HEK293 (cell line): ENCODE measurements around the gene PES1.

Experiments
- OSR2 ChIP-seq: fragments of 450-650 bp; formaldehyde crosslinking; IDR thresholded peaks from 2 replicates; pipeline ENCODE4 v1.5.1; 2016; ENCODE audit warnings: missing biosample characterization, missing genetic modification characterization
- OVOL3 ChIP-seq: fragments of 450-650 bp; formaldehyde crosslinking; IDR thresholded peaks from 2 replicates; pipeline ENCODE4 v1.5.1; 2016; ENCODE audit warnings: missing biosample characterization, missing genetic modification characterization
- PRDM10 ChIP-seq: fragments of 450-650 bp; formaldehyde crosslinking; IDR thresholded peaks from 2 replicates; pipeline ENCODE4 v1.5.1; 2016; ENCODE audit warnings: missing biosample characterization, missing genetic modification characterization
- PRDM6 ChIP-seq: fragments of 450-650 bp; formaldehyde crosslinking; IDR thresholded peaks from 2 replicates; pipeline ENCODE4 v1.5.1; 2017; ENCODE audit warnings: missing biosample characterization, missing genetic modification characterization
- RBAK ChIP-seq: fragments of 450-650 bp; formaldehyde crosslinking; IDR thresholded peaks from 2 replicates; pipeline ENCODE4 v1.5.1; 2016; ENCODE audit warnings: missing biosample characterization, missing genetic modification characterization
- YY2 ChIP-seq: fragments of 450-650 bp; formaldehyde crosslinking; IDR thresholded peaks from 2 replicates; pipeline ENCODE4 v1.5.1; 2016; ENCODE audit warnings: missing biosample characterization, missing genetic modification characterization
- ZNF146 ChIP-seq: fragments of 450-650 bp; formaldehyde crosslinking; IDR thresholded peaks from 2 replicates; pipeline ENCODE4 v1.5.1; 2016; ENCODE audit warnings: missing biosample characterization, missing genetic modification characterization
- ZNF148 ChIP-seq: fragments of 450-650 bp; formaldehyde crosslinking; IDR thresholded peaks from 2 replicates; pipeline ENCODE4 v1.5.0; 2017; ENCODE audit warnings: missing biosample characterization, missing genetic modification characterization, borderline replicate concordance
- ZNF169 ChIP-seq: fragments of 450-650 bp; formaldehyde crosslinking; IDR thresholded peaks from 2 replicates; pipeline ENCODE4 v1.5.1; 2016; ENCODE audit warnings: missing biosample characterization, missing genetic modification characterization
- ZNF23 ChIP-seq: fragments of 450-650 bp; formaldehyde crosslinking; IDR thresholded peaks from 2 replicates; pipeline ENCODE4 v1.5.1; 2016; ENCODE audit warnings: missing biosample characterization, missing genetic modification characterization, borderline replicate concordance
- ZNF26 ChIP-seq: fragments of 450-650 bp; formaldehyde crosslinking; IDR thresholded peaks from 2 replicates; pipeline ENCODE4 v1.5.1; 2016; ENCODE audit warnings: missing biosample characterization, missing genetic modification characterization
- ZNF280D ChIP-seq: fragments of 450-650 bp; formaldehyde crosslinking; IDR thresholded peaks from 2 replicates; pipeline ENCODE4 v1.5.1; 2016; ENCODE audit warnings: missing biosample characterization, missing genetic modification characterization
- ZNF366 ChIP-seq: fragments of 450-650 bp; formaldehyde crosslinking; conservative IDR thresholded peaks from 2 replicates; pipeline ENCODE4 v1.5.1; 2016; ENCODE audit warnings: missing biosample characterization, missing genetic modification characterization
- ZNF404 ChIP-seq: fragments of 450-650 bp; formaldehyde crosslinking; IDR thresholded peaks from 2 replicates; pipeline ENCODE4 v1.5.1; 2017; ENCODE audit warnings: missing biosample characterization, missing genetic modification characterization
- ZNF488 ChIP-seq: fragments of 450-650 bp; formaldehyde crosslinking; IDR thresholded peaks from 2 replicates; pipeline ENCODE4 v1.5.1; 2016; ENCODE audit warnings: missing biosample characterization, missing genetic modification characterization
- ZNF514 ChIP-seq: fragments of 450-650 bp; formaldehyde crosslinking; IDR thresholded peaks from 2 replicates; pipeline ENCODE4 v1.5.1; 2016; ENCODE audit warnings: missing biosample characterization, missing genetic modification characterization
- ZNF530 ChIP-seq: fragments of 450-650 bp; formaldehyde crosslinking; IDR thresholded peaks from 2 replicates; pipeline ENCODE4 v1.5.1; 2016; ENCODE audit warnings: low read depth, missing biosample characterization, missing genetic modification characterization
- ZNF549 ChIP-seq: fragments of 450-650 bp; IDR thresholded peaks from 2 replicates; pipeline ENCODE4 v1.5.1; 2018; ENCODE audit warnings: missing biosample characterization, missing genetic modification characterization, mild to moderate bottlenecking, inconsistent platforms, moderate library complexity
- ZNF639 ChIP-seq: fragments of 450-650 bp; formaldehyde crosslinking; IDR thresholded peaks from 2 replicates; pipeline ENCODE4 v1.5.1; 2016; ENCODE audit warnings: missing biosample characterization, missing genetic modification characterization
- ZNF670 ChIP-seq: fragments of 450-650 bp; formaldehyde crosslinking; IDR thresholded peaks from 2 replicates; pipeline ENCODE4 v1.5.1; 2016; ENCODE audit warnings: missing biosample characterization, missing genetic modification characterization, low read depth
- TF ChIP-seq, protein P1 (sequence below): fragments of 450-650 bp; formaldehyde crosslinking; IDR thresholded peaks from 2 replicates; pipeline ENCODE4 v1.5.1; 2017; ENCODE audit warnings: missing biosample characterization, missing genetic modification characterization

PES1 gene

DNA sequence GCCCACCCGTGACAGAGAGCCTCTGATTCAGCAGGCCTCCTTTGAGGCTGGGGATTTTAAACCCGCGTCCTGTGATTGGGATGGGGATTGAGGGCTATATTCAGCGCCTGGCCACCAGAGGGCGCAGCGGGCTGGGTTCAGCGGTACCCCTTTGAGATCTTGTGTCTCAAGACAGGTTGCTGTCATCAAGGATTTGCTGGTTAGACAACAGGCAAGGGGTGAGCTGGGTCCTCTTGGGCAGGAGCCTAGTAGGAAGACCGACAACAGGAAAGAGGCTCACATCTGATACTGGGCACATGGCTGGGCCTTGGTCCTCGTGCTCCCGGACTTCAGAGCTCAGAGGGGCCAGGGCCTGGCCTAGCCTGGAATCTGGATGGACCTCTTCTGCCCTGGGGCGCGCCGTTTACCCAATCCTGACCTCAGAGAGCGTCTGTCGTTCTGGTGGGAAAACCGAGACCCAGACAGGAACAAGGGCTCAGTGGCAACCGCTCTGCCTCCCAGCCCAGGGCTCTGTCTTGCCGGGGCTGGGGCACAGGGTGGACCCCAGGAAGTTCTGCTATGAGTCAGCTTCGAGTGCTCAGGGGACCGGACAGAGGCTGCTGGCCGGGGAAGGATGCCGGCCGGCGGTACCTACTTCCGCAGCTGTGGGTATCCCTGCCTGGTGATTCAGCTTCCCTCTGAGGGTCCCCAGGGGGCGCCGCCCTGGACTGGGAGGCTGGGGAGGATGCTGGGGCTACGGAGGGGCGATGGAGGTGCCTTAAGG, 42.9 kb upstream of the PES1 start (continued):
- TF ChIP-seq ZNF146 (tag by site-specific recombination) (no peak), ZNF488 (tag by site-specific recombination) (no peak), ZNF23 (tag by site-specific recombination) (no peak), ZNF514 (tag by site-specific recombination) (no peak), ZNF404 (tag by site-specific recombination) (no peak), ZNF148 (tag by site-specific recombination) (no peak), ZNF366 (tag by site-specific recombination) (no peak), ZNF280D (tag by site-specific recombination) (no peak), OSR2 (tag by site-specific recombination) (no peak), ZNF549 (tag by site-specific recombination) (no peak), ZNF670 (no peak), OVOL3 (tag by site-specific recombination) (no peak), ZNF639 (no peak), RBAK (tag by site-specific recombination) (no peak), PRDM6 (tag by site-specific recombination) (no peak), YY2 (no peak), PRDM10 (tag by site-specific recombination) (no peak; the same call in 1 of the 2 replicates), ZNF26 (tag by site-specific recombination) (no peak), ZNF169 (tag by site-specific recombination) (no peak), ZNF530 (tag by site-specific recombination) (no peak)
- TF ChIP-seq, protein P1, sequence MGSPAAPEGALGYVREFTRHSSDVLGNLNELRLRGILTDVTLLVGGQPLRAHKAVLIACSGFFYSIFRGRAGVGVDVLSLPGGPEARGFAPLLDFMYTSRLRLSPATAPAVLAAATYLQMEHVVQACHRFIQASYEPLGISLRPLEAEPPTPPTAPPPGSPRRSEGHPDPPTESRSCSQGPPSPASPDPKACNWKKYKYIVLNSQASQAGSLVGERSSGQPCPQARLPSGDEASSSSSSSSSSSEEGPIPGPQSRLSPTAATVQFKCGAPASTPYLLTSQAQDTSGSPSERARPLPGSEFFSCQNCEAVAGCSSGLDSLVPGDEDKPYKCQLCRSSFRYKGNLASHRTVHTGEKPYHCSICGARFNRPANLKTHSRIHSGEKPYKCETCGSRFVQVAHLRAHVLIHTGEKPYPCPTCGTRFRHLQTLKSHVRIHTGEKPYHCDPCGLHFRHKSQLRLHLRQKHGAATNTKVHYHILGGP (tag by site-specific recombination) = no peak
